GM19468 (cell line): Measurements from ENCODE around the gene ACOT2.

Source experiments
- ATAC-seq: cut with Tn5 transposase; IDR thresholded peaks from one replicate; pipeline ENCODE4 v1.9.1; 2021; ENCODE audit warnings: mild to moderate bottlenecking, moderate library complexity, moderate number of reproducible peaks; ENCODE audit not compliant: unreplicated experiment; ENCODE audit errors: extremely low read depth

The ACOT2 gene

GRCh38 chr14:73613046-73613383 lies 44.0 kb downstream of the ACOT2 start:
- no peak for ATAC-seq

GRCh38 chr14:73613419-73613963 lies 44.5 kb downstream of the ACOT2 start:
- ATAC-seq = no peak

GRCh38 chr14:73616831-73617230 lies 47.8 kb downstream of the ACOT2 start:
- no peak for ATAC-seq

GRCh38 chr14:73619524-73619923 lies 50.5 kb downstream of the ACOT2 start:
- no peak for ATAC-seq

GRCh38 chr14:73620268-73620667 lies 51.3 kb downstream of the ACOT2 start:
- no peak for ATAC-seq

- no peak for ATAC-seq
Observed at GRCh38 chr14:73623504-73624054, 54.6 kb downstream of the ACOT2 start.
